ENCODE measurements around the gene HOXD8. TPM values are rescaled to one million over a fixed set of nuclear protein-coding genes. Genes with fewer than 3 reads are reported as not detected.

The HOXD8 gene
- total and polyA plus RNA-seq, 10 of the 15 experiments (the other 5 are each of a cell fraction or from before 2014, with no cell fraction given): not detected

DNA sequence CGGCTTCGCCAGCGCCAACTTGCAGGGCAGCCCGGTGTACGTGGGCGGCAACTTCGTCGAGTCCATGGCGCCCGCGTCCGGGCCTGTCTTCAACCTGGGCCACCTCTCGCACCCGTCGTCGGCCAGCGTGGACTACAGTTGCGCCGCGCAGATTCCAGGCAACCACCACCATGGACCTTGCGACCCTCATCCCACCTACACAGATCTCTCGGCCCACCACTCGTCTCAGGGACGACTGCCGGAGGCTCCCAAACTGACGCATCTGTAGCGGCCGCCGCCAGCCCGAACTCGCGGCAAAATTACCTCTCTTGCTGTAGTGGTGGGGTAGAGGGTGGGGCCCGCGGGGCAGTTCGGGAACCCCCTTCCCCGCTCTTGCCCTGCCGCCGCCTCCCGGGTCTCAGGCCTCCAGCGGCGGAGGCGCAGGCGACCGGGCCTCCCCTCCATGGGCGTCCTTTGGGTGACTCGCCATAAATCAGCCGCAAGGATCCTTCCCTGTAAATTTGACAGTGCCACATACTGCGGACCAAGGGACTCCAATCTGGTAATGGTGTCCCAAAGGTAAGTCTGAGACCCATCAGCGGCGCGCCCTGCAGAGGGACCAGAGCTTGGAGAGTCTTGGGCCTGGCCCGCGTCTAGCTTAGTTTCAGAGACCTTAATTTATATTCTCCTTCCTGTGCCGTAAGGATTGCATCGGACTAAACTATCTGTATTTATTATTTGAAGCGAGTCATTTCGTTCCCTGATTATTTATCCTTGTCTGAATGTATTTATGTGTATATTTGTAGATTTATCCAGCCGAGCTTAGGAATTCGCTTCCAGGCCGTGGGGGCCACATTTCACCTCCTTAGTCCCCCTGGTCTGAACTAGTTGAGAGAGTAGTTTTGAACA, 42.7 kb downstream of the HOXD8 start (continued):
- TF ChIP-seq ZNF207 (IDR thresholded peaks at IDR 0.05; ENCODE audit: borderline replicate concordance): no peak
- no peak for TF ChIP-seq CHD1 (IDR thresholded peaks at IDR 0.05; ENCODE audit: low read depth, low read length)
- TF ChIP-seq RBBP5 (conservative IDR thresholded peaks at IDR 0.05): no peak
- TF ChIP-seq ZNF622 (IDR thresholded peaks at IDR 0.05): no peak
- TF ChIP-seq TAF1 (IDR thresholded peaks at IDR 0.05; ENCODE audit: borderline replicate concordance, low read depth, low read length): no peak
- TF ChIP-seq, protein P1, sequence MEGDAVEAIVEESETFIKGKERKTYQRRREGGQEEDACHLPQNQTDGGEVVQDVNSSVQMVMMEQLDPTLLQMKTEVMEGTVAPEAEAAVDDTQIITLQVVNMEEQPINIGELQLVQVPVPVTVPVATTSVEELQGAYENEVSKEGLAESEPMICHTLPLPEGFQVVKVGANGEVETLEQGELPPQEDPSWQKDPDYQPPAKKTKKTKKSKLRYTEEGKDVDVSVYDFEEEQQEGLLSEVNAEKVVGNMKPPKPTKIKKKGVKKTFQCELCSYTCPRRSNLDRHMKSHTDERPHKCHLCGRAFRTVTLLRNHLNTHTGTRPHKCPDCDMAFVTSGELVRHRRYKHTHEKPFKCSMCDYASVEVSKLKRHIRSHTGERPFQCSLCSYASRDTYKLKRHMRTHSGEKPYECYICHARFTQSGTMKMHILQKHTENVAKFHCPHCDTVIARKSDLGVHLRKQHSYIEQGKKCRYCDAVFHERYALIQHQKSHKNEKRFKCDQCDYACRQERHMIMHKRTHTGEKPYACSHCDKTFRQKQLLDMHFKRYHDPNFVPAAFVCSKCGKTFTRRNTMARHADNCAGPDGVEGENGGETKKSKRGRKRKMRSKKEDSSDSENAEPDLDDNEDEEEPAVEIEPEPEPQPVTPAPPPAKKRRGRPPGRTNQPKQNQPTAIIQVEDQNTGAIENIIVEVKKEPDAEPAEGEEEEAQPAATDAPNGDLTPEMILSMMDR (IDR thresholded peaks at IDR 0.05 in 2 of 3, conservative IDR thresholded peaks at IDR 0.05 in 1 of 3; ENCODE audit: control insufficient read depth in 2 of 3, extremely low read depth in 1 of 3, insufficient read depth in 1 of 3, low read depth in 3 of 3, low read length in 3 of 3): no peak
- no peak for TF ChIP-seq TARDBP (IDR thresholded peaks at IDR 0.05; ENCODE audit: borderline replicate concordance)

DNA sequence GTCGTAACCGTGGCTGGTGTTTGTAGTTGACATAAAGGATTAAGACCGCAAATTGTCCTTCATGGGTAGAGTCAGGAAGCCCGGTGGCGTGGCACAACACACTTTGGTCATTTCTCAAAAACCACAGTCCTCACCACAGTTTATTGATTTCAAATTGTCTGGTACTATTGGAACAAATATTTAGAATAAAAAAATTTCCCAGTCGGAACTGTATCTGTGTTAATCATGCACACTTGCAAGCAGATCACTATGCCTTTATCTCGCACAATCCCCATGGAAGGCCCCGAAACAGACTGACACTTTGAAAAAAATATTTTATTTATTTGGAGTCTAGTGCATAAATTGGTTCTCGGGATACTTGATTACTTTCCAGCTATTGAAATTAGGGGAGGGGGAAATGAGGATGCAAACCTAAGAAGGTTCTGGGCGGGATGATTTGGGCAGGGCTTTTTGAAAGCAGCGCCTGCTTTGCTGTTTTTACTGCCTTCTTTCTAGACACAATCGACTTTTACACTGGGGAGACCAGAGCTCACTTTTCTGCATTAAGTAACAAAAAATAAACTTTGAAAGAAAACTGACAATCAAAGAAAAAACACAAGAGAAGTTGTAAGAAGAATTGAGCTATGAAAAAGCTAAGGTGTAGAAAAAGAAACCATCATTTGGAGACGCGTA, 43.5 kb downstream of the HOXD8 start:
- H3K4me1 ChIP-seq (ENCODE audit: control insufficient read depth, insufficient read depth, low read length): no peaks in the 10 kb centered on the region
- ChIA-PET SMC1A (ENCODE audit: uncharacterized antibody, unreplicated experiment) (no interaction called here), POLR2A (no interaction called here), RAD21 (ENCODE audit: unreplicated experiment) (no interaction called here), CTCF (no interaction called here)
- intact Hi-C loops (cut with micrococcal nuclease; ENCODE audit: unreplicated experiment): no loop called here
- in situ Hi-C loops (cut with MboI): no loop called here
- H3K79me2 ChIP-seq (ENCODE audit: control insufficient read depth, insufficient read depth, low read length): no peaks in the 10 kb centered on the region
- no TSS peak for BruUV-seq (replicated peaks)
- no peak overlapping the region for H3K27ac ChIP-seq (ENCODE audit: control insufficient read depth, insufficient read depth)
- TF ChIP-seq EZH2 (IDR thresholded peaks at IDR 0.05; ENCODE audit: borderline replicate concordance, control insufficient read depth, low read depth, low read length): 0 out of 2 replicates have a peak, but pooled peaks have one; percentile 27
- TF ChIP-seq, protein P2, sequence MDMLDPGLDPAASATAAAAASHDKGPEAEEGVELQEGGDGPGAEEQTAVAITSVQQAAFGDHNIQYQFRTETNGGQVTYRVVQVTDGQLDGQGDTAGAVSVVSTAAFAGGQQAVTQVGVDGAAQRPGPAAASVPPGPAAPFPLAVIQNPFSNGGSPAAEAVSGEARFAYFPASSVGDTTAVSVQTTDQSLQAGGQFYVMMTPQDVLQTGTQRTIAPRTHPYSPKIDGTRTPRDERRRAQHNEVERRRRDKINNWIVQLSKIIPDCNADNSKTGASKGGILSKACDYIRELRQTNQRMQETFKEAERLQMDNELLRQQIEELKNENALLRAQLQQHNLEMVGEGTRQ (IDR thresholded peaks at IDR 0.05; ENCODE audit: borderline replicate concordance, low read depth, low read length): no peak
- no peaks in the 10 kb centered on the region; a peak in 1 of 4 replicates for H3K36me3 ChIP-seq (ENCODE audit: control insufficient read depth in 2 of 2, insufficient read depth in 2 of 2, low read length in 1 of 2)
- no peaks in the 10 kb centered on the region; the same call in 2 of the 3 replicates for H3K9me3 ChIP-seq (replicated peaks; ENCODE audit: control insufficient read depth, insufficient read depth, low read length)
- no peak overlapping the region for H3K4me2 ChIP-seq (ENCODE audit: control insufficient read depth, insufficient read depth)
- ATAC-seq (no peak), DNase-seq (ENCODE audit: low read depth, low spot score) (no peak), FAIRE-seq (no peak)
- H3K9ac ChIP-seq (ENCODE audit: control insufficient read depth, insufficient read depth, low read length): no peak overlapping the region
- peaks cover 7 to 34% of the 10 kb centered on the region in 2 experiments for H3K27me3 ChIP-seq (replicated peaks in 1 of 2; ENCODE audit: control insufficient read depth in 2 of 2, insufficient read depth in 2 of 2, low read length in 1 of 2)
- no peaks in the 10 kb centered on the region for H4K20me1 ChIP-seq (ENCODE audit: control insufficient read depth, insufficient read depth)
- no peak overlapping the region for H3K4me3 ChIP-seq
- WGBS (ENCODE audit: insufficient coverage, insufficient replicate concordance, low lambda C conversion rate, missing lambda C conversion rate): 21% methylated on average over 14 of the region's 14 CpGs
- H2AFZ ChIP-seq (ENCODE audit: control insufficient read depth, low read depth, low read length): no peak overlapping the region
